NB4 (cell line): ENCODE results near the gene SLC12A7.
A peak's percentile ranks its signal among the peaks of the same experiment; 100 is the strongest.

ENCODE experiments used
- DNase-seq: peaks from one replicate; pipeline ENCODE4 v3.0.0; 2010; ENCODE audit warnings: low read depth
- H3K4me3 ChIP-seq: one replicate; pipeline ENCODE4 v1.5.1; 2011; ENCODE audit warnings: mild to moderate bottlenecking, low read depth, low read length, moderate library complexity
- CTCF ChIP-seq: IDR thresholded peaks from one replicate; pipeline ENCODE4 v1.5.1; 2012; ENCODE audit warnings: low read depth, low read length
- MAX ChIP-seq: IDR thresholded peaks from 2 replicates; pipeline ENCODE4 v1.6.1; 2011; ENCODE audit warnings: low read depth, low read length
- MYC ChIP-seq: IDR thresholded peaks from 2 replicates; pipeline ENCODE4 v1.6.1; 2011; ENCODE audit warnings: low read depth, low read length
- POLR2A ChIP-seq: IDR thresholded peaks from 2 replicates; pipeline ENCODE4 v1.6.1; 2011; ENCODE audit warnings: mild to moderate bottlenecking; ENCODE audit not compliant: insufficient read length; ENCODE audit errors: extremely low read depth

The SLC12A7 gene

GRCh38 chr5:1112596-1113331 is 901 bp upstream of the SLC12A7 start:
- TF ChIP-seq MAX (peak; percentile 60), POLR2A (no peak)
- H3K4me3 ChIP-seq = no peak overlapping the region
- DNase-seq = peak; percentile 46

- H3K4me3 ChIP-seq = no peak overlapping the region
- DNase-seq = no peak
- TF ChIP-seq CTCF (no peak), POLR2A (no peak), MYC (no peak), MAX (no peak)
Observed at GRCh38 chr5:1111241-1111726, 579 bp downstream of the SLC12A7 start.

GRCh38 chr5:1110307-1111240 is 1.3 kb downstream of the SLC12A7 start:
- no peak overlapping the region for H3K4me3 ChIP-seq
- TF ChIP-seq POLR2A = no peak
- no peak for TF ChIP-seq MAX

GRCh38 chr5:1109542-1110306 is 2.1 kb downstream of the SLC12A7 start:
- DNase-seq = no peak
- H3K4me3 ChIP-seq = no peak overlapping the region
- TF ChIP-seq POLR2A (no peak), MYC (no peak), MAX (no peak), CTCF (no peak)

More at GRCh38 chr5:1110307-1111240, 1.3 kb downstream of the SLC12A7 start:
- peak; percentile 34 for DNase-seq

GRCh38 chr5:1108865-1109174 is 3.0 kb downstream of the SLC12A7 start:
- DNase-seq = no peak
- no peak for TF ChIP-seq MYC
- no peak for TF ChIP-seq MAX
- TF ChIP-seq CTCF = no peak
- TF ChIP-seq POLR2A = no peak

GRCh38 chr5:1108023-1108864 is 3.6 kb downstream of the SLC12A7 start:
- DNase-seq = peak; percentile 47
- H3K4me3 ChIP-seq = no peak overlapping the region
- TF ChIP-seq CTCF (no peak), MYC (no peak), MAX (no peak), POLR2A (no peak)

More at GRCh38 chr5:1108865-1109174, 3.0 kb downstream of the SLC12A7 start:
- H3K4me3 ChIP-seq = no peak overlapping the region
